AG08395 (cell line): ENCODE data around the gene DOC2B.
A peak's percentile ranks its signal among the peaks of the same experiment; 100 is the strongest.
"Not testable (repeated sequence)": the region's sequence is repeated elsewhere in the genome, so short reads cannot be mapped to it uniquely, and the experiment has no call there.

ENCODE experiments used
- DNase-seq: peaks from one replicate; pipeline ENCODE4 v3.0.0; 2012; ENCODE audit warnings: mixed read lengths, low spot score

DOC2B gene

GRCh38 chr17:181245-182049 lies at the start of gene DOC2B:
TSS of gene DOC2B (minus strand) at chr17:181650. CDS start at chr17:181479, 171 bp downstream.
- DNase-seq: peak; percentile 76

DNA sequence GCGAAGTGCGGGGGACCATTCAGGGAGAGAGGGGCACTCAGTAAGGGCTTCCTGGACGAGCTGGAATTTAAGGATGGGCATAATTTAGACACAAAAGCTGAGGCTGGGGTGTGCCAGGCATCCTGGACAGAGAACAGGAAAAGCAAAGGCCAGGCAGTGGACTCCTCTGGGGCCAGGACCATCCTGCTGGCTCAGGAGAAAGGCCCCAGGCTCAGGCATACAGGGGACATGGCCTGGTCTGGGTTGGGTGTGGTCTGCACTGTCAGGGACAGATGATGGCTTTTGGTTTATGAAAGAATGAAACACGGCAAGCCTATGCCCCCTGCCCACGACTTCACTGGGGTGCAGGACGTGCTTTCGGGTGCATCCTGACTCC lies 48.9 kb upstream of the DOC2B start:
- DNase-seq: no peak

DNA sequence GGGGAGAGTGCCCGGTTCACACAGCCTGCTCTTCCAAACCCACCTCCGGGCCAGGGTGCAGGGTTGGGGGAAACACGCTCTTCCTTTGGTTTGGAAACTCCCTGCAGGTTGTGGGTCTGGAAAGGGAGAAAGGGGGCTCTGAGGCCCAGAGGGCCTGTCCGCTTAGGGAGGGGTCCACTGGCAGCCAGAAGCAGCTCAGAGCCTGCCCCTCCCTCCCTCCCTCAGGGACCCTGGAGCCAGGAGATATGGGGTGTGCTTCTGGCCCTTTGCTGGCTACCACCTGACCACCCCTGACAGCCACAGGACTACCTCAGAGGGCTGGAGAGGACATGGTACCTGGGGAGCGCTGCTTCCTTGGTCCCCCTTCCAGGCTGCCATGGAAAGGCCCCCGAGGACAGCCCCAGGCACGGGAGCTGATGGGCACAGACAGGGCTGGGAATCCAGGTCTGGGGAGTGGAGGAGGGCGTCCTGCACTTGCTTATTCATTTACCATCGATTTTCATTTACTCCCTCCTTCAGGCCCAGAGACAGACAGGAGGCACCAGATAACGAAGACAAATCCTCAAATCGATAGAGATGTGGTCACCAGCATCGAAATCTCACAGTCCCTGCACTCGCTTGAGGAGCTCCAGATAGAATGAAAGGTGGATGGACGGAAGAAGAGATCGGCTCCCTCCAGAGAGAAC lies 48.4 kb upstream of the DOC2B start:
- DNase-seq: no peak

DNA sequence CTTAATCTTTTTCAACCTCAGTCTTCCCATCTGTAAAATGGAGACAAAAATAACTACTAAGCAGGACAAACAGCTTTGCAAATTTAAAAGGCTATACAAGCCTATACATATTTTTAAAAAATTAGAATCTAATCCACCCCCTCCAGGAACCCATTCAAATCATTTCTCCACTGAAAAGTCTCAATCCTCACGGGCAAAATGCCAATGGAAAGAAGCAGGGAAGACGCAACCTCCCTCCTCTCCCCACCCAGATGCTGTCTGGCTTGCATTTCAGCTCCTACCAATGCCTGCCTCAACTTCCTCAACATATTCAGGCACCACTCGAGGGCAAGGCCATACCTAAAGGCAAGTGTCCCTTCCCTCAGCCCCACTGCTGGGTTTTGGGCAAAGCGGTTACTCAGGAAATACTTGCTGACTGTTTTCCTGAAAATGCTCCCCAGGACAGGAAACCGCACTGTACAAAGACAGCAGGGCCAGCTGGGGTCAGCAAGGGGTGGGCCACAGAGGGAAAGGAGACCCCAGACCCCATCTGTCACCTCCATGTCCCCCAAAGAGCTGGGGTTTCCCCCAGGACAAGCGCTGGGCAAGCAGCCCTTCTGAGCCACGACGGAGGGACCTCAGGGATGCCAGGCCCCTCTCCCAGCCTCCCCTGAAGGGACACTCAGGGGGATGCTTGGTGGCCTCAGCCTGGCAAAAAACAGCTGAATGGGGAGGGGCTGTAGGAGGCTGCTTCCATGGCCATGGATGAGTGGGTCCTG lies 47.7 kb upstream of the DOC2B start:
- DNase-seq: no peak

- DNase-seq: no peak
Observed at GRCh38 chr17:227946-228615, 46.6 kb upstream of the DOC2B start.

DNA sequence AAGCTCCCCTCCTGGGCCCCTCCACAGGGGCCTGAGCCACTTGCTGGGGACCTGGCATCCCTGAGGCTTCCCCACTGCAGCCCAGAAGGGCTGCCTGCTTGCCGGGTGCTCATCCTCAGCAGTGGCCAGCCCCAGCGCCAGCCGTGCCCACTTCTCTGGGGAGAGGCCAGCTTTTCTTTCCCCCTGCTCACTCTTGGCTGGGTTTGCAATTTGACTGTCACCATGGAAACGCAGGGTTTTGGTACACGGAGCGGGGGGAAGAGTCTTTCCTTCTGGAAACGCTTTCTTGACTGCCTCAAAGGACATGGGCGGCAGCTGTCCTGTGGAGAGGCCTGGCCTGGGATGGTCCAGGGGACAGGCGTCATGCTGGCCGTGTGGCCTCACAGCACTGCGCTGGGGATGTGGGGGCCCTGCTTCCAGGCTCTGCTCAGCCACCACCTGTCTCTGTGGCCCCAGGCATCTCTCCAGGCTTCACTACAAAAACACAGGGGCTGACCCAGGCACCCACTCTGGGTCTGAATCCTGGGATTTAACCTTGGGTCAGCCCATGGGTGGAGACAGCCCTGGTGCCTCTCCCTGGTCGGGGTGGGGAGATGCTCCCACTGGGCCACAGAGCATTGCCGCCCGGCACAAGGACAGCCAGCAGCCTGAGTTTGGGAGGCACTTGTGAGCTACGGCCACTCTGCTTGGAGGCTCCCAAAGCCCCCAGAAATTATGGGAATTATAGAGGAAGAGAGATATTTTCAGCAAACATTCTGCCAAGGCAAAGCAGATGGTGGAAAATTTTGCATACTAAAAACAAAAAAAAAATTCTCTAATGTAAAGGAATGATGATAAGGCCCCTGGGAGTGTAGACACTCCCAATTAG lies 45.9 kb upstream of the DOC2B start:
- no peak for DNase-seq

GRCh38 chr17:226108-227077 lies 44.9 kb upstream of the DOC2B start:
- DNase-seq: no peak

DNA sequence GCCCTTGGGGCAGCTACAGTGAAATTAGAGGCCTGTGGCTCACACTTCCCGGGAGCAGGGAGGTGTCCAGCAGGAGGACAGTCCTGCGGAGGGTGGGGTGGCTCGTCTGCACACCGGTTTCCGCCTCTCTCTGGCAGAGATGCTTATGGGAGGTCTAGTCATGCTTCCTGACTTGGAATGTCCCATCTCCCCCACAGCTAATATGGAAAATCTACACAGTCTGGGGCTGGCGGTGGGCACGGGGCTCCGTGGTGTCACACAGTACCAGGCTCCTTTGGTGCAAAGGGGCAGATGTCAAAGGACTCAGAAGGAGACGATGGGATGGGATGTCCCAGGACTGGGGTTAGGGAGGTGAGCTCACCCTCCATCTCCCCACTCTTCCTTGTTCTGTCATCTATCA lies 44.1 kb upstream of the DOC2B start:
- DNase-seq: no peak

- DNase-seq: not testable (repeated sequence)
Observed at GRCh38 chr17:224576-224975, 43.1 kb upstream of the DOC2B start.

DNA sequence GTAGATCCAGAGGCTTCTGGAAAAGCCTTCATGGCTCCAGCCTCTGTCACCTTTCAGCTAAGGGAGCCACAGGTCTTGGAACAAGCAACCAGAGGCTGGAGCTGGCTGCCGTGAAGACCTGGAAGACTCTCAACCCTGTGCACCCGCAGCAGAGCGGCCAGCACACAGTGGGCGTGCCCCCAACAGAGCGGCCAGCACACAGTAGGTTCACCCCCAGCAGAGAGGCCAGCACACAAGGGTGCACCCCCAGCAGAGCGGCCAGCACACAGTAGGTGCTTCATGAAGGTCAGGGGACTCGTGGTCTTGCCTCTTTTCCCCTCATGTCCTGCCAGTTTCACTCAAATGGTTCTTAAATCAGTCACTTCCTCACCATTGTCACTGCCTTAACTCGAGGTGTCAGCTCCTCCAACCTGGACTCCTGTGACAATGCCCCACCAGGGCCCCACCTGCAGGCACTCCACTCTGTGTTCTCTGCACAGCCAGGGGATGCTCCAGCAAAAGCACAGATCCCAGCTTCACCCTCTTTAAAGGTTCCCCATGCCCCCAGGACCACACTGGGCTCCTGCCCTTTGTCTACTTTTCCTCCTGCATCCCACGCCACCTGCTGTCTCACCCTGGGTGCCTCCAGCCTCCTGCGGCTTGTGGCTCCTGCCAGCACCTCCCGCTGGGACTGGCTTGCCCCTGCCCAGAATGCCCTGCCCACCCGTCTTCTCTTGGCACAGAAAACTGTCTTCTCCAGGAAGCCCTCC lies 42.4 kb upstream of the DOC2B start:
- no peak for DNase-seq

GRCh38 chr17:222172-222571 lies 40.7 kb upstream of the DOC2B start:
- no peak for DNase-seq

- no peak for DNase-seq
Observed at GRCh38 chr17:219696-220095, 38.2 kb upstream of the DOC2B start.

- no peak for DNase-seq
Observed at GRCh38 chr17:218432-219110, 37.1 kb upstream of the DOC2B start.

DNA sequence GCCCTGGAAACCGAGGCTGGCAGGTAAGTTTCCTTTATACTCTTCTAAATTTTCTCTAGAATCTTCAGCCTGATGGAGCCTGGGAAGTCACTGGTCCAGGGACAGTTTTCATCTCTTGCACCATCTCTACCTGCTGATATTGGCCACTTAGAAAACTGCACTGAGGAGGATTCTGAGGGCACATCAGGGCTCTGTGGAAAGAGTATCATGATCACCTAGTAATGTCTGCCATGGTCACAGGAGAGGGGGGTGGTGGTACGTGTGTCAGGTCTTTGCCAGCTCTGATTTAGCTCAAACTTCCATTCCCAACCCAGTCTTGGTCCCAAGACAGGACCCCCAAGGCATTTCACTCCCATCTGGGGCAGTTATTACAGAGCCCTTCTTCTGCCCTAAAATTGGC lies 35.2 kb upstream of the DOC2B start:
- DNase-seq: no peak

- not testable (repeated sequence) for DNase-seq
Observed at GRCh38 chr17:215563-216478, 34.4 kb upstream of the DOC2B start.

DNA sequence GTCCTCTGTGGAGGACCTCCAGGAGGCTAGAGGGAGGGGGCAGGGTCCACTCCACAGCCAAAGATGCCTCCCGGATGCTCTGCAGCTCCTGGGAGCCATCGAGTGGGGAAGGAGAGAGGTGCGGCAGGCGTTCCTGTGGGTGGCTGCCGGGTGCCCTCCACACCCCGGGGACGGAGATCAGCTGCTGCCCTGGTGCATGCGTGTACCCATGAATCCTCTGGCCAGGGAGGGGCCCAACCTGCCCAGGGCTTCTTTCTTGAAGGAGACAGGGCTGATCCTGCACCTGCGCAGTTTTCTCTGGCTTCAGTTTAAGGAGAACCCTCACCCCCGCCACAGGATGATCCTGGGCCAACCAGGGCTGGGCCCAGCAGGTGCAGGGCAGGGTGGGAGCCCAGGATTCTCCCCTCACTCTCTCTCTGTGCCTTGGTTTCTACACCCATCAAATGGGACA lies 33.5 kb upstream of the DOC2B start:
- DNase-seq: no peak

DNA sequence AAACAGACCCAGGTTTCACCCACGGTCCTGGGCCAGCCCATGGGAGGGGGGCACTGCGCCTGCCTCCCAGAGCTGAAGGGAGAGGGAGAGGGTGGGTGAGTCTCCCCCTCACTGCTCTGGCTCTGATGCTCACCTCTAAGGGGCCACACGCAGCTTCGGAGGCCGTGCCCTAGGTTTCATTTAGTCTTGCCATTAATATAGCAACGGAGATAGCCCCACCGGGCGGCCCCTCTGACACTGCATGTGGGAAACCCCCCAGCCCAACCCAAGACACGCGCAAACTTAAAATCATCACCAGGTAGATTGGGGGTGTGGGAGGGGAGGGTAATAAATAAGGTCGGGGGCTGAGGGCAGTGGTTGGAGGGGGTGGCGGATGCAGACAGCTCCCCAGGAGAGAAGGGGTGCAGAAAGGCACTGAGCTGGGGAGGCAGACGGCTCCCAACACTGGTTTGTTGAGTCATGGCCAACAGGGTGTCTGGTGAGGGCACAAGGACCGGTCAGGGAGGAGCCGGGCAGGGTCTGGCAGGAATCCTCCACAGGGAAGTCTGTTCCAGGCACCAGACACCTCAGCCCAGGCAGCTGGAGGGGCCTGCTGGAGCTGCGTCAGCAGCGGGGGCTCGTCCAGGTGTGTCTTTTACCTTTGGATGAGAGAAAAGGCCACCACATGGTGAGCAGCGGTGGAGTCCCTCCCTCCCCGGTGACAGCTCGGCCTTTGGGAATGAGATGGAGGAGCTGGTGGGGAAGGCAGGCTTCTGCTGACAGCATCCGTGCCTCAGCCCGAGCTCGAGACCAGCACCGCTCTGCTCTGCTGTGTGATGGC lies 32.0 kb upstream of the DOC2B start:
- no peak for DNase-seq
